NK-92 (cell line): ENCODE measurements around the gene MYCBP.
"Not testable (repeated sequence)": the region's sequence is repeated elsewhere in the genome, so short reads cannot be mapped to it uniquely, and the experiment has no call there.

Experiments
- DNase-seq: peaks from one replicate; lab custom pipeline; 2025; ENCODE audit not compliant: unreplicated experiment; lab: John Stamatoyannopoulos, UW

Gene MYCBP

DNA sequence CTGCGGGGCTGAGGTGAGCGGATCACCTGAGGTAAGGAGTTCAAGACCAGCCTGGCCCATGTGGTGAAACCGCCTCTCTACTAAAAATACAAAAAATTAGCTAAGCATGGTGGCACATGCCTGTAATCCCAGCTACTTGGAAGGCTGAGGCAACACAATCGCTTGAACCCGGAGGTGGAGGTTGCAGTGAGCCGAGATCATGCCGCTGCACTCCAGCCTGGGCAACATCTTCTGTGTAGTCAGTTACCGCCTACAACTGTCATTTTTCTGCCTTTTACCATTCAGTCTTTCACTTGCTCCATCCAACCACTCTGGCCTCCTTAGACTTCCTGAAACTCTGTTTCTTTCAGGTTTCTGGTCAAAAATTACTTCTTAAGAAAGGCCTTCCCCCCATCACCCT, 2.2 kb downstream of the MYCBP start:
- DNase-seq, result no peak

DNA sequence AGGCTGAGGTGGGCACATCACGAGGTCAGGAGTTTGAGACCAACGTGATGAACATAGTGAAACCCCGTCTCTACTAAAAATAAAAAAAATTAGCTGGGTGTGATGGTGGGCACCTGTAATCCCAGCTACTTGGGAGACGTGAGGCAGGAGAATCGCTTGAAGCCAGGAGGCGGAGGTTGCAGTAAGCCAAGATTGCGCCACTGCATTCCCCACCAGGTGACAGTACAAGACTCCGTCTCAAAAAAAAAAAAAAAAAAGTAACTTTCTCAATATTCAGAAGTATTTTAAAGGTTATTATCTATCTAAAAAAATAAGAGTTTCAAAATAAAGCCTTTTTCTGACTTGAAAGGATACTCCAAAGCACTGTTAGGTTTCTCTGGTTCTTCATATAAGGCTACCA, 5.9 kb downstream of the MYCBP start:
- DNase-seq, result no peak

DNA sequence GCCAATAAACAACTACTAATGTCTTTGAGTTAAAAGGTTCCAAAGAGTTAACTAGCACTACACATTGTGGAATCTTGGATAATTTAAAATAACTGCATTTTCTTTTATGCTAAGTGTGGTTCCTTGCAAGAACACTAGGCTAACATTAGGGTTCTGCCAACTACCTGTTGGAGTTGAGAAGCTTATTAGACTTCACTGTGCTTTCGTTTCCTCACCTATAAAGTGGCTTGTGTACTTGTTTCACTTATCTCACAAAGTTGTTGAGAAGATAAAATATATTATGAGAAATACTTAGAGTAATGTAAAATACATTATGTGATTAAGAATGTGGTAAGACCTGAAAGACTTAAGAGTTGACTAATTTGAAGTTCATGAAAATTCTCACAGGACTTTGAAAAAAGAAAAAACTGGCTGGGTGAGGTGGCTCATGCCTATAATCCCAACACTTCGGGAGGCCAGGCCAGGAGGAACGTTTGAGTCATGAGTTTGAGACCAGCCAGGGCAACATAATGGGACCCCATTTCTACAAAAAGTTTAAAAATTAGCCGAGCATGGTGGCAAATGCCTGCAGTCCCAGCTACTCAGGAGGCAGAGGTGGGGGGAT, 7.9 kb downstream of the MYCBP start:
- no peak for DNase-seq

DNA sequence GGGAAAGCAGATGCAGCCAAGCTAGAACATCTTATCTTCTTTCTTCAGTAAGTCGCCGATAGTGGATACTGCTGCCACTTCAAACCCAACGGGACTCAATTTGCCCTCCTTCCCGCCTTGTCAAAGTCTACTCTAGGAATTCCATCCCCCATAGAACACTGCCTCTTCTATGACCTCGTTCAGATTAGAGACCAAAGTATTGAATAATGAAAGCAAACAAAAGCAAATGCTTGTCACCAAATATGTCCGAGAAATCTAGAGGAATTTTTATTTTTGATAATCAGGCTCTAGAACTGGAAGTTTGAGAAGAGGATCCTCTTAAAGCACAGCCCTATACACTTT, 12.7 kb downstream of the MYCBP start:
- DNase-seq, result no peak

DNA sequence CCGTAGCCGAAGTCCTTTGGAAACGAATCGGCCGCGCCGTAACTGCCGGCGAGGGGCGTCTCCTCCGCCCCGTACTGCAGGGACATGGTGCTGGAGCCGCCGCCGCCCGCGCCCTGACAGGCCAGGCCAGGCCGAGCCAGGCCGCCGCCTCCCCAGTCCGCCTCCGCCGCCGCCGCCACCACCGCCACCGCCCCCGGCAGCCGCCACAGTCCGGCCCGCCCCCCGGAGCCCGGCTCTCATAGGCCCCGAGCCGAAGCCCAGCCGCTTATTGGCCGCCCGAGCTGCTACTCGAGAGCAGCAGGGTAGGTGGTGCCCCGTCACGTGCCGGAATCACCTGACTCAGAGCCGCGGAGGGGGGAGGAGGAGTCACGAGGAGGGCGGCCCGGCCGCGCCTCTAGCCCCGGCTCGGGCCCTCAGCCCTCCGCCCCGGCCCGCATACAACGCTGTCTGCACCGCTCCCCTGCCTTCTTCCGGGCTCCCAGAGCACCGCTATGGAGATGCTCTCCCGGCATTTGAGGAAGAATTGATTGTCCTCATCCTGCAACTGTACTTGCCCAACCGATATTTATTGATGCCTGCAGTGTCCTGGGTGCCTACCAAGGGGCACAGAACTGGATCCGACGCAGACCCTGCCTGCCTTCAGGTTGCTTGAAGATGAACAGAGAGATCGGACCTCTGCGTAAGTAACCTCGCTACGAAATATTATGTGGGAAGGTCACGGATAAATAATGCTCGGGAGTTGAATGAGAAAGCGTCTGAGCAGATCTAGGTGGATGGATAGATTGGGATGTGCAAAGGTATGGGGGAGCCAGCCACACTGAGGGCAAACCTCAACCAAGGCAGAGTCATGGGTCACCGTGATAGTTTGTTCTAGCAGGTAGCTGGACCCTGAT, 13.3 kb downstream of the MYCBP start, which contains the start of gene RRAGC:
Gene RRAGC (minus strand): TSS at position 212 of the 893 bp plus-strand sequence. CDS start 126 bp downstream, at position 86.
- peak; percentile 96 for DNase-seq

DNA sequence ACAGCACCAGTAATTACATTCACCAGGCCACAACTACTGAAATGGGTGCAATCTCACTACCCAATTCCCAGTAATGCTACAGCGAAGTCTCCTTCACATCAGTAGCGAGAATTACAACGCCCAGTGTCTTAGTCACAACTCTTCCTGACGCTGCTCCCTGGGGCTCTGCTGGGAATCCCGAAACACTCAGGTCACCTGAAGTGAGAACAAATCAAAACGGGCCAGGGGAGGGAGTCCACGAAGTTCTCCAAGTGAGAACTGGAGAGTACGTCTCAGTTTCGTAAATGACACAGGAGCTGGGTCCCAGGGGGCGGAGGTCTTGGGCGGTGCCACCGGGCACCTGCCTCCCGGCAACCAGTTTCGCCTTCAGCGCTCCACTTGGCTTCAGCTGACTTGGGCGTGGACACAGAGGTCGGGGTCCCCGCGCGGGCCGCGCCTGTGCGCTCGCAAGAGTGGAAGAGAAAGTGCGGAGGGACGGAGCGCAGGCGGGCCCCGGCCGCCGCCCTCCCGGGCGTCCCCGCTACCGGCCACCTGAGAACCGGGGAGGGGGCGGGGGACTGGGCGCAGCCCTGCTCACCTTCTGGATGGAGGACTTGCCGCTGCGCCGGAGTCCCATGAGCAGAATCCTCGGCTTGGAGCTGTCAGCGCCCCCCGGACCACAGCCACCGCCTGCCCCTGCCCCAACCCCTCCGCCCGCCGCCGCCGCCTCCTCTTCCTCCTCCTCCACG, 14.2 kb downstream of the MYCBP start:
- no peak for DNase-seq

DNA sequence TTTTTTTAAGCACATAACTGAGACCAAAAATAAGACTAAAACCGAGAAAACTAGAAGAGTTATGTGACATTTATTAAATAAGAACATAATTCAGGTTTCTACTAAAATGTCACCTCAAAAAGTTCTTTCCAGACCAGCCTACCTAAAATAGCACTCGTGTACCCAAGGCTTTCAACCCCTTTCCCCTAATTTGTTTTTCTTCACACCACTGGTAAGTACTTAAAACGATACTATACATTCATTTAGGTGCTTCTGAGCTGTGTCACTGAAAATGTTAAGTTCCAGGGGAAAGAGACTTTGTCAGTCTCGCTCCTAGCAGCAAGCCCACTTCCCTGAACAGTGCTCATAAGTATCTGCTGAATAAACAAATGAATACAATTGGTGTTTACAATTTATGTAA, 20.4 kb downstream of the MYCBP start:
- no peak for DNase-seq

DNA sequence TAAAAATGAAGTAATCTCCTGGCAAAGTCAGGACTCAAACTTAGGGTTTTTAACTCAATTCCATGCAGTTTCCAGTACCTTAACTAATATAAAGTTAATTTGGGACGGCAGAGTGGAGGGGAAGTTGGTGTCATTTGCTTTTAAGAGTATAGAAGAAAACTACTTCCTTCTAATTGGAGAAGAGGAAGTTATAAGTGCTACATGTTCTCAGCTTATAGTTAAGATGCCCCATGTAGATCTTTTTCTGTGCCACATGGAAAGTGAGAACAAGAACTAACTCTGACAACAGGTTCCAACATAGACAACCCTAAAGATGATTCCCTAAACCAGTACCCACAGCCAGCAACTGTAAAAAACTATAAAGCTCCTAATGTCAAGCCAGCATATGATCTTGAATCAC, 25.1 kb downstream of the MYCBP start:
- DNase-seq, result no peak

DNA sequence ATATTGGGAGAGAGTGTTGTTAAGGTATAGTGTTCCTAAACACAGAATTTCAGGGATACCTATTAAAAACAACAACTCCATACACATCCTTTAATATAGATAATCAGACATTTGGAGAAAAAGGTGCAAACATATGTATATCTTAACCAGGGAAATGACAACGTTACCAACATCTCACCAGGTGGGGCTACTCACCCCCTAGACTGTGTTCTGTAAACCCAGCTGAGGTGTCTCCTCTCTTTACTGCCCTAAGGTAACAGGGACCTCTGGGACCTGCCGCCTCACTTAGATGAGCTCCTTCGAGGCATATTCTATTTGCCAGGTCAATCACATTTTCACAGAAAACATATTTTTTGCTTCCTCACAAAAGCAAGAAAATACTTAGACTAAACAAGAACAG, 26.9 kb downstream of the MYCBP start:
- no peak for DNase-seq

DNA sequence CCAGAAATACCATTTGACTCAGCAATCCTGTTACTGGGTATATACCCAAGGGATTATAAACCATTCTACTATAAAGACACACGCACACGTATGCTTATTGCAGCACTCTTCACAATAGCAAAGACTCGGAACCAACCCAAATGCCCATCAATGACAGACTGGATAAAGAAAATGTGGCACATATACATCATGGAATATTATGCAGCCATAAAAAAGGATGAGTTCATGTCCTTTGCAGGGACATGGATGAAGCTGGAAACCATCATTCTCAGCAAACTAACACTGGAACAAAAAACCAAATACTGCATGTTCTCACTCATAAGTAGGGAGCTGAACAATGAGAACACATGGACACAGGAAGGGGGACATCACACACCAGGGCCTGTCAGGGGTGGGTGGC, 28.1 kb downstream of the MYCBP start:
- not testable (repeated sequence) for DNase-seq

DNA sequence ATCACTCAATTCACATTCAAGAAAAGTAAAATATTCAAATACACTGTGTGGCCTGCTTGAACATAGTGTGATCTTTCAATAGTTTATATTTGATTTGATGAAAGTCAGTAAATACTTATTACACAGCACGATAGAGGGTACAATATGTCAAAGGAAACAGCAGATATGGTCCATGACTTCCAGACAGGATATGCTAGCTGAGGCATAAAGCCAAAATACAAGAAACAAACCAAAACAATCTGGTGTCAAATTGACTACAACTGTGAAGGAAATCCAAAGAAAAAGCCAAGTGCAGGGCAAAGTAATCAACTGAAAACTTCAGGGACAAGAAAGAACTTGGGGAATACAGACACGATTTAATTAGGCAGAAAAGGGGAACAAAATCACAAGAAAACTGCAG, 32.9 kb downstream of the MYCBP start:
- no peak for DNase-seq

DNA sequence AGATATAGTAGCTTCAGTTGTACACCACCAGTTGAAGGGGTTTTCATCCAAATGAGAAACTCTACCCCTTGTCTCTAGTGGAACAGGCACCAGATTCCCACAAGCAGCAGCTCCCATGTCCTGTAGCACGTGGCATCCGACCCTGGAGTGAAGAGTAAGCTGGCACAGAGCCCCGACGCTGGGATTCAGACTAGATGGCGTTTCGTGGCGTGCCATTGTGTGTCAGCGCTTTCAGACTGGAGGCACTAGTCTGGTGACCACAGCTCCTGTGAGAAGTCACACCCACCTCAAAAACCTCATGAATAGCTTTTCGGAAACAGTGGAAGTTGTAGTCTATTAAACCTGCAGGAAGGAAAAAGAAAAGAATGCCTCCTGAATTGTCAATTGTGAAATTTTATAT, 33.8 kb downstream of the MYCBP start:
- DNase-seq, result no peak

DNA sequence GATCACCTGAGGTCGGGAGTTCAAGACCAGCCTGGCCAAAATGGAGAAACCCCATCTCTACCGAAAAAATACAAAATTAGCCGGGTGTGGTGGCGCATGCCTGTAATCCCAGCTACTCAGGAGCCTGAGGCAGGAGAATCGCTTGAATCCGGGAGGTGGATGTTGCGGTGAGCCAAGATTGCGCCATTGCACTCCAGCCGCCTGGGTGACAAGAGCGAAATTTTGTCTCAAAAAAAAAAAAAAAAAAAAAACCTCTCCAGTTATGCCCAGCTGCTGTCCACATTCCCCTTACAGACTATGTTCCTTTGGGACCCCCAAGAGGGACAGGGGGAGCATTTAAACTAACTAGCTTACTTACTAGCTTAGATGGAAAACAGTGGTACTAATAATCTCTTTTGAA, 36.8 kb downstream of the MYCBP start:
- DNase-seq, result not testable (repeated sequence)

DNA sequence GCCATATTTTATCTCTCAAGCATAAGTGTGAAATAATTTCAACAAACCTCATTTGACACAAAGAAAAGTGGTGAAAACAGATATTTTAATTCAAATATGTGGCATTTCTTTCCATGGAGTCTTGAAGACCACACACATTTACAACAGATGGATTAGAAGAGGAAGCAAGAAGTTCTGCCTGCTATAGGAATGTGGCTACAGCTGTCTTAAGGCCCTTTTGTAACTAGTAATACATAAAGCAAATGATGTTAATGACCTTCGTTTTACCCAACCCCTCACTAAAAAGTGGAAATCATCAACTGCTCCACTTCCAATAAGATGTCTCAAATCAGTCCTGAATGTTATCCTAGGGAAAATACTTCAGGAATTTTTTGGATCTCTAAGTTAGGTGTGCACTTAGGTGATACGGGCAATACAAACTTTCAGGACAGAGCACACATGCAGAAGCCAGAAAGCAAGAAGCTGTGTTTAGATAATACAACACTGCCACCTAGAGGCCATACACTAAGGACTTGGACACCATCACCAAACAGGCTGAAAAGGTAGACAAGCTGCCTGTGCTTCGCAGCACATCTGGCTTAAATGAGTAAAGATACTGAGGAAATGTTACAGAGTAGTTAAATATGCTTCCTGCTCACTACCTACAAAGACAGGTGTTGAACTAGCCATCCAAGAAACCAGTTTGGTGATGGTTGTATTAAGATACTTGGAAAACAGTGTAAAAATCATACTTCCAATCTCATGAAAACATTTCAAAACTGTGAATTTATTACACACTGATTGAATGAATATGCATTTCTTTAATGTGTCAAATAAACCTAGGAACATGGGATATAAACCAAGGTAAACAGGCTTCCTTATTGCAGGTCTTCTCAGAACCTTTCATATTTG, 38.0 kb downstream of the MYCBP start:
- no peak for DNase-seq

DNA sequence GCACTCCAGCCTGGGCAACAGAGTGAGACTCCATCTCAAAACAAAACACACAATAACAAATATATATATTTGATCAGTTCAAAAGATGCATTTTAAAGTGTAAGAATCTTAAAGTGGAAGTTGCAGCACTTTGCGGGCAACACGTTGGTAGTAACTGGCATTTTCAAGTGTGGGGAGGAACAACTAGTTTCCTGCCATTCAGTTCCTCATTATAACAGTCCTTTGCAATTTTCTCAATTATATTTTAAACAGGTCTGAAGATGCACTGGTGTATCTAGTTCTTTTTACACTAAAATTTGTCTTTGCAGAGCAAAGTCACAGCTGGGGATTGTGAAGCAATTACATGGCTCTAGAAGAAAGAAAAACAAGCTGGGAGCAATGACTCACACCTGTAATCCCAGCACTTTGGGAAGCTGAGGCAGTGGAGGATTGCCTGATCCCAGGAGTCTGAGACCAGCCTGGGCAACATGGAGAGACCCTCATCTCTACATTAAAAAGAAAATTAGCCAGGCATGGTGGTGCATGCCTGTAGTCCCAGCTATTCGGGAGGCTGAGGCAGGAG, 38.8 kb downstream of the MYCBP start:
- DNase-seq, result no peak

DNA sequence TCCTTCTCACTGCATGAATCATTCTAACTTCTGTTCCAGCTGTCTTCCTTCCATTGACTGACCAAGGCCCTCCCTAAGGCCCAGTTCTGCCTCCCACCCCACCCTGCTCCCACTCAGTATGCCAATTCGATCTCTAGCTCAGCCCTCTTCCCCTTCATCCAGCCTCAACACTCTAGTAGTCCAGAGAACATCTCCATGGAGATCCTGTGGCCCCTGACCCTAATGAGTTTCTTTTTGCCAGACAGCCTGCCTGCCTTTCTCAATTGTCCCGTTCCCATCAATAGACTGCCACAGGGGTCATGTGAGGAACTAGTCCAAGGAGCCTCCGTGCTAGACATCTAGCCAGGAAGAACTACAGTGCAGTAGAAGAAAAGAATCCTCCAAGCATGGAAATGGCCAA, 40.0 kb downstream of the MYCBP start:
- no peak for DNase-seq

DNA sequence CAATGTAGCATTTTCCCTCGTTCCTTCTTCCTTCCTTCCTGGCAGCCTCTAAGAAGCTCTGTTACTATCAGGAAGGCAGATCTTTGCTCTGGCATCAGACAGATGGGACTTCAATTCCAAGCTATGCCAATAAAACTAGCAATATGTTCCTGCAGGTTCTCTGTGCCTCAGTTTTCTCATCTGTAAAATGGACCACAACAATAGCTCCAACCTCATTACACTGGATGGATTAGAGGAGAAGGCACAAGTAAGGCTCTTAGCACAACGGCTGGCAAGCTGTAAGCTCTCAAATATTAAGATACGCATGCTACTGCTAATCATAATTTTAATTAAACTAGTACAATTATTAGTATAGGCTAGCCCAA, 40.8 kb downstream of the MYCBP start:
- no peak for DNase-seq

DNA sequence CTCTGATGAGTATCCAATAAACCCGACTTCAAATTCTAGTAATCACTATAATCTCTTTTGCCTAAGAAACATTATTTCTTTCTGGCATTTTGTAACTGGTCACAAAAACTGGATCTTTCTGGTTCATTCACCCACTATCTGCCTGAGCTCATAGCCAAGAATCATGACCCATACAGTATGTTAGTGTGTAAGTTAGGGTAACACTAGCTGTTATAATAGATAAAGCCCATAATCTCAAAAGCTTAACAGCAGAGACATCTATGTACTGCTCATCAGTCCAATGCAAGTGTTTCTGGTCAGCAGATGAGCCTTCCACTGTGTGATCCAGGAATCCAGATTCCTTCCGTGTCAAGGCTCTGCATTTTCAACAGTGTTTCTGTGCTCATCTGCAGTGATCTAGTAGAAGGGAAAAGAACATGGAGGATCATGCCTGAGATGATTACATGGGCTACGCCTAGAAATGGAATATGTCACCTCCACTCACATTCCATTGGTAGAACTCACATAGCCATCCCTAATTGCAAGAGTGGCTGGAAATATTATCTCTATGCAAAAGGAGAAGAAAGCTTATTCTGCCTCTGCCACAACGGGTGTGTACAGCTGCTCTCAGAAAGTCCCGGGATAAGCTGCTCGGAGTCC, 41.3 kb downstream of the MYCBP start:
- DNase-seq, result no peak

DNA sequence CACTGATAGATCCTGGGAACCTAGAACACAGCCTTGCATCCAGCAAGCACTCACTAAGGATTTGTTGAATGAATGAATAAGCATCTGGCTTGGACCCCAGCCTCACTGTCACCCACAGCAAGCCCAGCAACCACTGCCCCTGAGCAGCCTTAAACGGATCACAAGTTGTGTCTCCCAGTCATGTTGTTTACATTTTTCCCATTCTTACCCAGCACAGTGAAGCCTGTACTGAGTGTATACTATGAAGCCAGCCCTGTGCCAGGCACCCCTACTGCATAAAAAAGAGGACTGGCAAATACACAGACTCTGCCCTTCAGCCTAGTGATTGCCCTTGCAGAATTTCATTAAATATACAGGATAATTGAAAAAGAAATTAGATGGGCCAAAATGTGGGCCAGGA, 43.8 kb downstream of the MYCBP start:
- no peak for DNase-seq

DNA sequence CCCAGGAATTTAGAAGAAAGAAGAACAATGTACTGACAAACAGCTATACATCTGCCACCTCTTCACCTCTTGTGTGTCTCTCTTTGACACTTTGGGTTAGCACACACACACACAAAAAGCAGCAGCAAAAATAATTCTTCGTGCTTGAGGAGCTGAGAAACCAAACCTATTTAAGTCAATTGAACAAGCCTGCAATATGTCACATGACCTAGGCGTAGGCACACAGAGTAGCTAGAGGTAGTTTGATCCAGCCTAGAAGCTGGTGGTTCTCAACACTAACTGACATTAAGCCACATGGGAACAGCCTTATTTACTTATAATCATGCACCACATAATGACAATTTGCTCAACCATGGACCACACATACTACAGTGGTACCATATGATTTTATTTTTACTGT, 45.8 kb downstream of the MYCBP start:
- DNase-seq, result no peak
